ENCODE measurements around the gene PLEKHG4B.
"Not testable (repeated sequence)": the region's sequence is repeated elsewhere in the genome, so short reads cannot be mapped to it uniquely, and the experiment has no call there.

Gene PLEKHG4B

GRCh38 chr5:91556-92263 is at the start of gene PLEKHG4B:
Gene PLEKHG4B, plus strand, starts transcription at chr5:92168. Its CDS starts 64 bp downstream, at chr5:92232.
- TF ChIP-seq, protein P1, sequence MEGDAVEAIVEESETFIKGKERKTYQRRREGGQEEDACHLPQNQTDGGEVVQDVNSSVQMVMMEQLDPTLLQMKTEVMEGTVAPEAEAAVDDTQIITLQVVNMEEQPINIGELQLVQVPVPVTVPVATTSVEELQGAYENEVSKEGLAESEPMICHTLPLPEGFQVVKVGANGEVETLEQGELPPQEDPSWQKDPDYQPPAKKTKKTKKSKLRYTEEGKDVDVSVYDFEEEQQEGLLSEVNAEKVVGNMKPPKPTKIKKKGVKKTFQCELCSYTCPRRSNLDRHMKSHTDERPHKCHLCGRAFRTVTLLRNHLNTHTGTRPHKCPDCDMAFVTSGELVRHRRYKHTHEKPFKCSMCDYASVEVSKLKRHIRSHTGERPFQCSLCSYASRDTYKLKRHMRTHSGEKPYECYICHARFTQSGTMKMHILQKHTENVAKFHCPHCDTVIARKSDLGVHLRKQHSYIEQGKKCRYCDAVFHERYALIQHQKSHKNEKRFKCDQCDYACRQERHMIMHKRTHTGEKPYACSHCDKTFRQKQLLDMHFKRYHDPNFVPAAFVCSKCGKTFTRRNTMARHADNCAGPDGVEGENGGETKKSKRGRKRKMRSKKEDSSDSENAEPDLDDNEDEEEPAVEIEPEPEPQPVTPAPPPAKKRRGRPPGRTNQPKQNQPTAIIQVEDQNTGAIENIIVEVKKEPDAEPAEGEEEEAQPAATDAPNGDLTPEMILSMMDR (IDR thresholded peaks at IDR 0.05; ENCODE audit: insufficient read depth, low read length, poor library complexity, severe bottlenecking): no peak
- Histone ChIP-seq H3K27me3 (replicated peaks; ENCODE audit: control insufficient read depth, insufficient read depth, low read length) (no peaks in the 10 kb centered on the region; the same call in none of the 2 replicates), H3K4me3 (replicated peaks; ENCODE audit: low read depth, low read length) (no peak within 1 kb of the TSS), H3K36me3 (ENCODE audit: control insufficient read depth, insufficient read depth, low read length) (no peaks in the 10 kb centered on the region)
- no peak for DNase-seq (ENCODE audit: extremely low read depth, insufficient read length)

DNA sequence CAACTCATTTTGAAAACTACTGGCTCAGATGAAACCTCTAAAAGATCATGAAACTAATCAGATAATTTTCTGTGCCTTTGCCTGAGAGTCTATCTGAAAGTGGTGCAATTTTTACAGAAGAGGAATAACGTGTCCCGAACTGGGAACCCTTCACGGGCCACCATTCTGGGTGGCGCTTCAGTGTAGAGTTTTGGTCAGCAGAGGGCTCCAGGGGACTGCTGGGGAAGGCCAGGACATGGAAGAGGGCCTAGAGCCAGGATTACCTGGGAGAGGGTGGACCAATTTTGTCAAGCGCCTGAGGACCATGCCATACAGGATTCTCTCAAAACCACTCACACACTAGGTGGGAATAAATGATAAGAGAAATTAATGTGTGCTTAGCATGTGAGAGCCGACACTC is 49.7 kb upstream of the PLEKHG4B start:
- H3K4me3 ChIP-seq (replicated peaks; ENCODE audit: low read depth, low read length): no peak overlapping the region
- H3K27me3 ChIP-seq (replicated peaks; ENCODE audit: control insufficient read depth, insufficient read depth, low read length): no peaks in the 10 kb centered on the region
- DNase-seq (ENCODE audit: extremely low read depth, insufficient read length): no peak
- TF ChIP-seq, protein P1 (IDR thresholded peaks at IDR 0.05; ENCODE audit: insufficient read depth, low read length, poor library complexity, severe bottlenecking): peak; percentile 38
- no peaks in the 10 kb centered on the region for H3K36me3 ChIP-seq (ENCODE audit: control insufficient read depth, insufficient read depth, low read length)

- Histone ChIP-seq H3K27me3 (replicated peaks; ENCODE audit: control insufficient read depth, insufficient read depth, low read length) (no peaks in the 10 kb centered on the region), H3K36me3 (ENCODE audit: control insufficient read depth, insufficient read depth, low read length) (no peaks in the 10 kb centered on the region), H3K4me3 (replicated peaks; ENCODE audit: low read depth, low read length) (no peak overlapping the region)
- TF ChIP-seq, protein P1 (IDR thresholded peaks at IDR 0.05; ENCODE audit: insufficient read depth, low read length, poor library complexity, severe bottlenecking): no peak
- no peak for DNase-seq (ENCODE audit: extremely low read depth, insufficient read length)
These were observed 43.8 kb upstream of the PLEKHG4B start for GRCh38 chr5:48192-48591.

- DNase-seq (ENCODE audit: extremely low read depth, insufficient read length); H3K27me3 ChIP-seq (replicated peaks; ENCODE audit: control insufficient read depth, insufficient read depth, low read length); H3K4me3 ChIP-seq (replicated peaks; ENCODE audit: low read depth, low read length); H3K36me3 ChIP-seq (ENCODE audit: control insufficient read depth, insufficient read depth, low read length): not testable (repeated sequence)
These were observed 42.4 kb upstream of the PLEKHG4B start for GRCh38 chr5:49530-49929.

DNA sequence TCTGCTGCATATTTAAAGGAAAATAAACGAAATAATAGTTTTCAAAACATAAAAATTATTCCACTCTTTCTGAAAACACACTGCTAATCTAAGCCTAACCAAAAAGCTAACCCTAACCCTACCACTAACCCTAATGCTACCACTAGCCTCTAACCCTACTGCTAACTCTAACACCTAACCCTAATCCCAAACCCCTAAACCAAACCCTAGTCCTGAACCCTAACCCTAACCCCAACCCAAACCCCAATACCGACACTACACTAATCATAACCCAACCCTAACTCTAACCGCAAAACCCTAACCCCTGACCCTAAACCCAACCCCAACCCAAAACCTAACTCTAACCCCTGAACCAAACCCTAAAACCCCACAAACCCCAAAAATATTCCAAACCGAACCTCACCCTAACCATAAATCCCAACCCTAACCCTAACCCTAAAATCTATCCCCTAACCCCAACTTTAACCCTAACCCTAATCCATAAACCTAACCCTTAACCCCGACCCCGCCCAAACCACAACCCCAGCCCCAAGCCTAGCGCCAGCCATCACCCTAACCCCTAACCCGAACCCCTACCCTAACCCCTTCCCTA is 41.9 kb upstream of the PLEKHG4B start:
- TF ChIP-seq, protein P1 (IDR thresholded peaks at IDR 0.05; ENCODE audit: insufficient read depth, low read length, poor library complexity, severe bottlenecking): no peak
- Histone ChIP-seq H3K27me3 (replicated peaks; ENCODE audit: control insufficient read depth, insufficient read depth, low read length) (no peaks in the 10 kb centered on the region), H3K4me3 (replicated peaks; ENCODE audit: low read depth, low read length) (no peak overlapping the region), H3K36me3 (ENCODE audit: control insufficient read depth, insufficient read depth, low read length) (no peaks in the 10 kb centered on the region)
- no peak for DNase-seq (ENCODE audit: extremely low read depth, insufficient read length)

- H3K27me3 ChIP-seq (replicated peaks; ENCODE audit: control insufficient read depth, insufficient read depth, low read length): no peaks in the 10 kb centered on the region
- no peak for DNase-seq (ENCODE audit: extremely low read depth, insufficient read length)
- no peak overlapping the region for H3K4me3 ChIP-seq (replicated peaks; ENCODE audit: low read depth, low read length)
- TF ChIP-seq, protein P1 (IDR thresholded peaks at IDR 0.05; ENCODE audit: insufficient read depth, low read length, poor library complexity, severe bottlenecking): no peak
- H3K36me3 ChIP-seq (ENCODE audit: control insufficient read depth, insufficient read depth, low read length): no peaks in the 10 kb centered on the region
These were observed 41.1 kb upstream of the PLEKHG4B start for GRCh38 chr5:50724-51499.
